LNCAP (cell line): Measurements from ENCODE around the gene MUL1.

Source experiments
- CTCF ChIP-seq: fragments of 450-650 bp; IDR thresholded peaks from 2 replicates; pipeline ENCODE4 v1.5.1; 2017; ENCODE audit warnings: mild to moderate bottlenecking

MUL1 gene

DNA sequence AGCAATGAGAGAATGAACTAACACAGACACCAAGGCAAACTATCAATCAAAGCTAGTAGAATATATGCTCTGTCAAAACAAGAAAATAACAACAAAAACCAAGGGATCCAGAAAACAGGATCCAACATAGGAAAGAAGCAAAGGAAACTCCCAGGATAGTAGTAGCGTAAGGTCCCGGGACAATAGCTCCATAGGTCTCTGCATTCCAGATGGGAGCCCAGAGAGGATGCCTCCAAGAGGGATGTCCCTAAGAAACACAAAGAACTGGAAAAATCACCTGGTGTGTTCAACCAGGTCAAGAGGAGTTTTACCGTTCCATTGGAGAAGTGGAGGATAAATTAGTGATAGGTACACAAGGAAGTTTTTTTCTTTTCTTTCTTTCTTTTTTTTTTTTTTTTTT is 38.7 kb upstream of the MUL1 start:
- TF ChIP-seq CTCF, result no peak

DNA sequence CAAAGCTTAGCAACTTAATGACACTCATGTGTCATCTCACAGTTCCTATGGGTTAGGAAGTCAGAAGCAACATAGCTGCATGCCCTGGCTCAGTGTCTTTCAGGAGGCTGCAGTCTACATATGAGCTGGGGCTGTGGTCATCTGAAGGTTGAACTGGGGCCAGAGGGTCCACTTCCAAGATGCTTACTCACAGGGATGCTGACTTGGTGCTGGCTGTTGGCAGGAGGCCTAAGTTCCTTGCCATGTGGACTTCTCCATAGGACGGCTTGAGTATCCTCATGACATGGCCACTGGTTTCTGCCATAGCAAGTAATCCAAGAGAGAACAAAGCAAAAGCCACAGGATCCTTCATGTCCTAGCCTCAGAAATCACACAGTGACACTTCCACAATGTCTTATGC is 32.3 kb upstream of the MUL1 start:
- no peak for TF ChIP-seq CTCF

DNA sequence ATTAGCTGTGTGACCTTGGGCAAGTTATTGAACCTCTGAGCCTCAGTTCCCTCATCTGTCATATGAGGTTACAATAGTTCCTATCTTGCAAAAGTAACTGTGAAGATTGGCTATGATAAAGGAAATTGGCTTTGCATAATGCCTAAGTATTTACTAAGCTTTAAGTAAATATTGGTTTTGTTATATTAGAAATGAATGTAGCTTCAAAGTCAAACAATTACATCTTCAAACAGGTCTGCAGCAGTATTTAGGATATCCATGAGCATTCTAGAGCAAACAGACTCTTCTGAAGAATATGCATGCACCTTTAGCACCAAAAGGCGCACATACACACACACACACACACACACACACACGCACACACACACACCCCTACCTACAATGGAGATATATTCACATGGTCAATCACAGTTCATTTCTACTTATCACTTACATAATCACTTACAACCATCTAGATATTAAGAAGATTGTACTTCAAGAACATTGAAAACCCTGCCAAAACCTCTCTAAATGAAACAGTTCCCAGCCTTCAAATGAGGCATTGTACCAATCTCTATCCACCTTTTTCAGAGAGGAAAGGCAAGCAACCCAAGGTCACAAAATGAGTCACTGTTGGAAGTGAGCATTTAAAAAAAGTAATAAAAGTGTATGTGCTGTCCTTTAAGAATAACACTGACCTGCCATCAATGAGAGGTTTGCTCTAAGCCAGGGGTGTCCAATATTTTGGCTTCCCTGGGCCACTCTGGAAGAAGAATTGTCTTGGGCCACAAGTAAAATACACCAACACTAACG is 31.0 kb upstream of the MUL1 start:
- no peak for TF ChIP-seq CTCF

DNA sequence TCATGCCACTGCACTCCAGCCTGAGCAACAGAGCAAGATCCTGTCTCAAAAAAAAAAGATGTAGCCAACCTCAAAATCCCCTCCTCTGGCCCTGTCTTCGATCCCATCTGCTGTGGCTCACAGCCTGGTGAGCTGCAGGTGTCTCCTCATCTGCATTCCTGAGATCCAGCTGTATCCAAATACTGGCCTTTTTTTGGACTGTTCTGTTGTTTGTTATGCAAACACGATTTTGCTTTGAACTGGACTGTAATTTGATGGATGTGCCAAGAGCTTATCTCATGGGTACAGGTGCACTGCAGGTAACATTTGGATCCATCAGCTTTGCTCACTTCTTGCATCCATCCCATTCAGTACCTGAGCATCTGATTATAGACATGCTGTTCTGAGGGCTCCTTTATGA is 30.3 kb upstream of the MUL1 start:
- TF ChIP-seq CTCF, result no peak

DNA sequence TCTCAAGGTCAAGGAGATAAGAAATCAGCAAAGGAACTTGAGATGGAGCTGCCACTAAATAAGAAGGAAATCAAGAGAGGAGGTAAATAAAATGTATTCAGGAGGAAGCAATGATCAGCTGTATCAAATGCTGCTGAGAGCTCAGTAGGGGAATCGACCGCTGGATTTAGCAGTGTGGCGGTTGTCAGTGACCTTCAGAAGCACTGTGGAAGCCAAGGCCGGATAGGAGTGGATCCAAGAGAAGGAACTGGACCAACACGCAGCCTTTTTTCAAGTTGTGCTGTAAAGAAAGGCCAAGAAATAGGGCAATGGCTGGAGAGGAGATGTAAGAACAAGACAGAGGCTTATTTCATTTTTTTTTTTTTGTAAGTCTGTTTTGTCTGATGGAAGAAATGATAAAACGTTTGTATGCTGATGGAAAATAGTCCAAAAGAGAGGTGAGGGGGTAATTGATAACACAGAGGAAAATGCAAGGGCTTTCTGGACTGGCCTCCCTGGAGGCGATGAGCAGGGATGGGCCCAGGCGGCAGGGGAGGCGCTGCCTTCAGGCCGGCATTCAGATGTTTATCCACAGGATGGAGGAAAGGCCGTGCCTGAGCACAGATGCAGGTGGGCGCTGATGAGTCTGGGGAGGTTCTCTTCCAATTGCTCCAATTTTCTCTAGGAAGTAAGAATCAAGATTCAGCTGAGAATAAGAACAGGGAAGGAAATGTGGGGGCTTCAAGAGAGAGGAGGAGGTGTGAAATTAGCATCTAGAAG is 26.9 kb upstream of the MUL1 start:
- no peak for TF ChIP-seq CTCF

- no peak for TF ChIP-seq CTCF
Measured at GRCh38 chr1:20533635-20534034, 25.7 kb upstream of the MUL1 start.

- no peak for TF ChIP-seq CTCF
Measured at GRCh38 chr1:20530901-20531300, 22.9 kb upstream of the MUL1 start.
